AG09309 (cell line): Measurements from ENCODE around the gene SPRYD7.

Source experiments
- DNase-seq: peaks from one replicate; pipeline ENCODE4 v3.0.0-alpha.2; 2010; ENCODE audit warnings: low read depth
- H3K4me3 ChIP-seq: 2 replicates; pipeline ENCODE4 v1.5.1; 2011; ENCODE audit warnings: mild to moderate bottlenecking, low read depth, low read length, moderate library complexity; ENCODE audit not compliant: control insufficient read depth
- CTCF ChIP-seq: IDR thresholded peaks from 2 replicates; pipeline ENCODE4 v1.5.1; 2011; ENCODE audit warnings: mild to moderate bottlenecking, low read depth, low read length, inconsistent platforms; ENCODE audit not compliant: insufficient read depth, control insufficient read depth; ENCODE audit errors: missing control alignments

SPRYD7 gene

GRCh38 chr13:49914947-49915346 is 21.2 kb downstream of the SPRYD7 start:
- no peak for TF ChIP-seq CTCF
- DNase-seq: no peak
- no peak overlapping the region for H3K4me3 ChIP-seq

GRCh38 chr13:49908637-49909036 is 27.5 kb downstream of the SPRYD7 start:
- no peak overlapping the region for H3K4me3 ChIP-seq
- no peak for TF ChIP-seq CTCF
- DNase-seq: no peak

GRCh38 chr13:49904729-49905456 is 31.2 kb downstream of the SPRYD7 start:
- TF ChIP-seq CTCF: no peak
- no peak for DNase-seq

GRCh38 chr13:49898792-49899191 is 37.3 kb downstream of the SPRYD7 start:
- DNase-seq: no peak
- TF ChIP-seq CTCF: no peak
- no peak overlapping the region for H3K4me3 ChIP-seq

More at GRCh38 chr13:49904729-49905456, 31.2 kb downstream of the SPRYD7 start:
- no peak overlapping the region for H3K4me3 ChIP-seq

GRCh38 chr13:49897713-49898112 is 38.4 kb downstream of the SPRYD7 start:
- no peak for DNase-seq
- no peak overlapping the region for H3K4me3 ChIP-seq
- TF ChIP-seq CTCF: no peak

GRCh38 chr13:49895826-49896225 is 40.3 kb downstream of the SPRYD7 start:
- no peak overlapping the region for H3K4me3 ChIP-seq
- no peak for TF ChIP-seq CTCF
- no peak for DNase-seq
